ENCODE results near the gene CHP1. TPM values are rescaled to one million over a fixed set of nuclear protein-coding genes. Genes with fewer than 3 reads are reported as not detected.
"Not testable (repeated sequence)": the region's sequence is repeated elsewhere in the genome, so short reads cannot be mapped to it uniquely, and the experiment has no call there.

CHP1 gene
- total RNA-seq, 4 donors from 2014 or later, result 125 to 183 (median 154) TPM

GRCh38 chr15:41231422-41232226, 556 bp downstream of the CHP1 start:
- 2% methylated on average over 23 to 27 of the region's 28 CpGs for WGBS, 2 donors
- H3K4me3 ChIP-seq (ENCODE audit: low read depth, poor library complexity, severe bottlenecking), result peak overlapping the region; percentile 92
- intact Hi-C loops (cut with DNase I; ENCODE audit: low total_unique reads), result no loop called here
- DNase-seq (ENCODE audit: low spot score in 2 of 2), result no peak
- TF ChIP-seq, protein P1, sequence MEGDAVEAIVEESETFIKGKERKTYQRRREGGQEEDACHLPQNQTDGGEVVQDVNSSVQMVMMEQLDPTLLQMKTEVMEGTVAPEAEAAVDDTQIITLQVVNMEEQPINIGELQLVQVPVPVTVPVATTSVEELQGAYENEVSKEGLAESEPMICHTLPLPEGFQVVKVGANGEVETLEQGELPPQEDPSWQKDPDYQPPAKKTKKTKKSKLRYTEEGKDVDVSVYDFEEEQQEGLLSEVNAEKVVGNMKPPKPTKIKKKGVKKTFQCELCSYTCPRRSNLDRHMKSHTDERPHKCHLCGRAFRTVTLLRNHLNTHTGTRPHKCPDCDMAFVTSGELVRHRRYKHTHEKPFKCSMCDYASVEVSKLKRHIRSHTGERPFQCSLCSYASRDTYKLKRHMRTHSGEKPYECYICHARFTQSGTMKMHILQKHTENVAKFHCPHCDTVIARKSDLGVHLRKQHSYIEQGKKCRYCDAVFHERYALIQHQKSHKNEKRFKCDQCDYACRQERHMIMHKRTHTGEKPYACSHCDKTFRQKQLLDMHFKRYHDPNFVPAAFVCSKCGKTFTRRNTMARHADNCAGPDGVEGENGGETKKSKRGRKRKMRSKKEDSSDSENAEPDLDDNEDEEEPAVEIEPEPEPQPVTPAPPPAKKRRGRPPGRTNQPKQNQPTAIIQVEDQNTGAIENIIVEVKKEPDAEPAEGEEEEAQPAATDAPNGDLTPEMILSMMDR (IDR thresholded peaks at IDR 0.05), result no peak
- TF ChIP-seq POLR2A (IDR thresholded peaks at IDR 0.05), result no peak

GRCh38 chr15:41233367-41233771, 2.3 kb downstream of the CHP1 start:
- no peak for TF ChIP-seq POLR2A (IDR thresholded peaks at IDR 0.05)

DNA sequence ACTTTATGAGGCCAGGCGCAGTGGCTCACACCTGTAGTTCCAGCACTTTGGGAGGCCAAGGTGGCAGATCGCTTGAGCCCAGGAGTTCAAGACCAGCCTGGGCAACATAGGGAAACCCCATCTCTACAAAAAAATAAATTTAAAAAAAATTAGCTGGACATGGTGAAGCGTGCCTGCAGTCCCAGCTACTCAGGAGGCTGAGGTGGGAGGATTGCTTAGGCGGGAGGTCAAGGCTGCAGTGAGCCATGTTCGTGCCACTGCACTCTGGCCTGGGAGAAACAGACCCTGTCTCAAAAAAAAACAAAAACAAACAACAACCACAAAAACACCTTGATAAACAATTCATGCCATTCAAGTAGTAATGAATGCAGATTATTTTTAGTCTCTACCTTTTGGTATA, 4.2 kb downstream of the CHP1 start:
- intact Hi-C loops (cut with DNase I; ENCODE audit: low total_unique reads), result not testable (repeated sequence)

More at GRCh38 chr15:41233367-41233771, 2.3 kb downstream of the CHP1 start:
- no peak for DNase-seq (ENCODE audit: low spot score in 2 of 2)
- intact Hi-C loops (cut with DNase I; ENCODE audit: low total_unique reads), result no loop called here
- WGBS, 2 donors, result 55 to 88% methylated on average over 1 of the region's 1 CpG
- H3K4me3 ChIP-seq (ENCODE audit: low read depth, poor library complexity, severe bottlenecking), result no peak overlapping the region

GRCh38 chr15:41235929-41236328, 4.9 kb downstream of the CHP1 start:
- no peak for TF ChIP-seq POLR2A (IDR thresholded peaks at IDR 0.05)
- no peak overlapping the region for H3K4me3 ChIP-seq (ENCODE audit: low read depth, poor library complexity, severe bottlenecking)
- intact Hi-C loops (cut with DNase I; ENCODE audit: low total_unique reads), result no loop called here
- DNase-seq (ENCODE audit: low spot score in 2 of 2), result no peak

More for the DNA sequence above, 4.2 kb downstream of the CHP1 start:
- peak in 1 of 2 donors; percentile 59 for DNase-seq (ENCODE audit: low spot score in 2 of 2)
- H3K4me3 ChIP-seq (ENCODE audit: low read depth, poor library complexity, severe bottlenecking), result not testable (repeated sequence)
- WGBS, 2 donors, result 95 to 96% methylated on average over 5 of the region's 5 CpGs

GRCh38 chr15:41238100-41238499, 7.0 kb downstream of the CHP1 start:
- no peak for TF ChIP-seq POLR2A (IDR thresholded peaks at IDR 0.05)
- TF ChIP-seq, protein P1 (IDR thresholded peaks at IDR 0.05), result no peak
- intact Hi-C loops (cut with DNase I; ENCODE audit: low total_unique reads), result no loop called here
- H3K4me3 ChIP-seq (ENCODE audit: low read depth, poor library complexity, severe bottlenecking), result no peak overlapping the region
- WGBS, 2 donors, result 66 to 67% methylated on average over 5 of the region's 5 CpGs
- DNase-seq (ENCODE audit: low spot score in 2 of 2), result no peak

- no peak for TF ChIP-seq POLR2A (IDR thresholded peaks at IDR 0.05)
- TF ChIP-seq, protein P1 (IDR thresholded peaks at IDR 0.05), result no peak
- no peak for DNase-seq (ENCODE audit: low spot score in 2 of 2)
- H3K4me3 ChIP-seq (ENCODE audit: low read depth, poor library complexity, severe bottlenecking), result no peak overlapping the region
- 81% methylated on average over 6 of the region's 6 CpGs for WGBS, 2 donors
- intact Hi-C loops (cut with DNase I; ENCODE audit: low total_unique reads), result no loop called here
These were observed 10.3 kb downstream of the CHP1 start for GRCh38 chr15:41241221-41241964.

DNA sequence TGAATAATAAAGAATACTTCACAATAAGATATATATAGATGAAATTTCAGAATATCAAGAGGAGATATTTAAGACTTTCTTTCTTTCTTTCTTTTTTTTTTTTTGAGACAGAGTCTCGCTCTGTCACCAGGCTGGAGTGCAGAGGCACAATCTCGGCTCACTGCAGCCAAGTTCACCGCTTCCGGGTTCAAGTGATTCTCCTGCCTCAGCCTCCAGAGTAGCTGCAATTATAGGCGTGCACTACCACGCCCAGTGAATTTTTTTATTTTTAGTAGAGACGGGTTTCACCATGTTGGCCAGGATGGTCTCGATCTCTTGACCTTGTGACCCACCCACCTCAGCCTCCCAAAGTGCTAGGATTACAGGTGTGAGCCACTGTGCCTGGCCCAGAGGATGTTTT, 19.7 kb downstream of the CHP1 start:
- DNase-seq (ENCODE audit: low spot score in 2 of 2); H3K4me3 ChIP-seq (ENCODE audit: low read depth, poor library complexity, severe bottlenecking); intact Hi-C loops (cut with DNase I; ENCODE audit: low total_unique reads): not testable (repeated sequence)
- 79 to 85% methylated on average over 8 of the region's 8 CpGs for WGBS, 2 donors
